GM12878 (cell line): ENCODE data around the gene OR51F1. TPM values are rescaled to one million over a fixed set of nuclear protein-coding genes. Genes with fewer than 3 reads are reported as not detected.

Experiments
- ATAC-seq: fragments of 200-7000 bp; cut with Tn5 transposase; 3 replicates; pipeline ENCODE4 v1.9.1; 2020; ENCODE audit warnings: mild to moderate bottlenecking, moderate library complexity
- BruUV-seq: library from RNA; stranded (reverse); fragments of 400-500 nt; replicated peaks from 2 replicates; lab custom pipeline; 2021; lab: Mats Ljungman, UMichigan
- CTCF ChIA-PET: fragments of 300-600 bp; sonication (Branson Sonifier 250); formaldehyde crosslinking; extraction: SDS; loops from one replicate; lab custom pipeline; 2021; ENCODE audit warnings: inconsistent platforms; lab: Yijun Ruan, JAX
- POLR2A ChIA-PET: fragments of 350-600 bp; formaldehyde crosslinking; extraction: SDS; loops from one replicate; lab custom pipeline; 2021; ENCODE audit warnings: inconsistent platforms; lab: Charles Lee
- RAD21 ChIA-PET: fragments of 300-600 bp; sonication (Branson Sonifier 250); formaldehyde crosslinking; loops from one replicate; lab custom pipeline; 2023; ENCODE audit warnings: antibody characterized with exemption; ENCODE audit not compliant: unreplicated experiment; lab: Charles Lee
- SMC1A ChIA-PET: fragments of 300-600 bp; sonication (Branson Sonifier 250); formaldehyde crosslinking; loops from one replicate; lab custom pipeline; 2023; ENCODE audit not compliant: unreplicated experiment, uncharacterized antibody; lab: Charles Lee
- DNase-seq: peaks from one replicate; pipeline ENCODE4 v3.0.0-alpha.2; 2011; ENCODE audit warnings: low read depth, low spot score
- FAIRE-seq: peaks from 3 replicates; lab custom pipeline; 2011; peaks lifted over from hg19 to GRCh38; lab: Jason Lieb, UNC
- H2AFZ ChIP-seq: 2 replicates; pipeline ENCODE4 v1.6.0; 2011; ENCODE audit warnings: low read depth, low read length, control low read depth; ENCODE audit not compliant: control insufficient read depth
- H3K27ac ChIP-seq: 2 replicates; pipeline ENCODE4 v1.5.1; 2011; ENCODE audit warnings: control low read depth; ENCODE audit not compliant: control insufficient read depth, insufficient read depth
- H3K27me3 ChIP-seq, 2 experiments: replicated peaks in 1 of 2; 2 replicates each; pipeline versions ENCODE4 v1.6.0 to v1.6.1; 2011; ENCODE audit warnings: low read length in 1 of 2; ENCODE audit not compliant: control insufficient read depth in 2 of 2, insufficient read depth in 2 of 2
- H3K36me3 ChIP-seq, 2 experiments: 2 replicates each; pipeline ENCODE4 v1.5.1; 2011; ENCODE audit warnings: low read length in 1 of 2; ENCODE audit not compliant: control insufficient read depth in 2 of 2, insufficient read depth in 2 of 2
- H3K4me1 ChIP-seq: 2 replicates; pipeline ENCODE4 v1.6.1; 2011; ENCODE audit warnings: mild to moderate bottlenecking, low read length, moderate library complexity, mixed read lengths; ENCODE audit not compliant: control insufficient read depth, insufficient read depth
- H3K4me2 ChIP-seq: 2 replicates; pipeline ENCODE4 v1.6.0; 2011; ENCODE audit warnings: control low read depth; ENCODE audit not compliant: control insufficient read depth, insufficient read depth
- H3K4me3 ChIP-seq: fragments of 200-600 bp; sonication (generic); 2 replicates; pipeline ENCODE4 v1.5.1; 2016
- H3K79me2 ChIP-seq: 2 replicates; pipeline ENCODE4 v1.6.0; 2011; ENCODE audit warnings: low read length; ENCODE audit not compliant: control insufficient read depth, insufficient read depth
- H3K9ac ChIP-seq: 2 replicates; pipeline ENCODE4 v1.8.0; 2011; ENCODE audit warnings: low read length, control low read depth, mixed read lengths; ENCODE audit not compliant: control insufficient read depth, insufficient read depth
- H3K9me3 ChIP-seq: replicated peaks from 3 replicates; pipeline ENCODE4 v1.5.1; 2011; ENCODE audit warnings: mild to moderate bottlenecking, low read length; ENCODE audit not compliant: control insufficient read depth, insufficient read depth
- H4K20me1 ChIP-seq: 2 replicates; pipeline ENCODE4 v1.6.0; 2011; ENCODE audit not compliant: control insufficient read depth, insufficient read depth
- CHD4 ChIP-seq: fragments of 200-600 bp; sonication (generic); IDR thresholded peaks from 2 replicates; pipeline ENCODE4 v1.6.1; 2016; ENCODE audit warnings: mild to moderate bottlenecking
- EGR1 ChIP-seq, 2 experiments: IDR thresholded peaks; 1 replicate in 1 of 2; 2 replicates in 1 of 2; pipeline ENCODE4 v1.6.1; 2011 to 2012; ENCODE audit warnings: low read depth in 2 of 2, low read length in 2 of 2, borderline replicate concordance in 1 of 2, mild to moderate bottlenecking in 1 of 2, moderate library complexity in 1 of 2
- NRF1 ChIP-seq: conservative IDR thresholded peaks from 2 replicates; pipeline ENCODE4 v1.6.1; 2011; ENCODE audit warnings: mild to moderate bottlenecking, low read depth, low read length, improper control_type of control experiment
- PAX5 ChIP-seq: IDR thresholded peaks from 2 replicates; pipeline ENCODE4 v1.6.1; 2011; ENCODE audit warnings: low read depth, low read length, borderline replicate concordance
- RAD51 ChIP-seq: fragments of 450-650 bp; IDR thresholded peaks from 2 replicates; pipeline ENCODE4 v1.6.1; 2016; ENCODE audit warnings: moderate library complexity, mild to moderate bottlenecking, inconsistent platforms
- ZSCAN29 ChIP-seq: fragments of 450-650 bp; IDR thresholded peaks from 2 replicates; pipeline ENCODE4 v1.6.1; 2017; ENCODE audit warnings: mild to moderate bottlenecking, moderate library complexity
- WGBS: methylation state at CpG from one replicate; pipeline ENCODE4 v1.1.6; 2016; ENCODE audit warnings: low lambda C conversion rate; ENCODE audit not compliant: insufficient replicate concordance, insufficient coverage; ENCODE audit errors: missing lambda C conversion rate; 5-methylcytosine and 5-hydroxymethylcytosine counted together
- in situ Hi-C: fragments of 300-500 bp; cut with MboI; formaldehyde crosslinking; loops from 9 replicates; pipeline ENCODE4 v1.14.3; 2018; ENCODE audit warnings: mixed read lengths
- intact Hi-C: fragments of 100-400 bp; cut with micrococcal nuclease; formaldehyde crosslinking; loops from one replicate; pipeline ENCODE4 v1.14.2; 2022; ENCODE audit not compliant: unreplicated experiment
- polyA plus RNA-seq, 11 experiments: library from polyadenylated mRNA; depleted of rRNA in 4 of 11; unstranded in 6 of 11; stranded (reverse) in 5 of 11; fragments of >200 nt; fragmentation: Nextera tagmentation in 4 of 11; fragmentation: Illumina TruSeq in 1 of 11; extraction: Ambion mirVana in 4 of 11; extraction: Trizol in 1 of 11; gene quantifications; 1 replicate in 1 of 11; 2 replicates in 10 of 11; pipeline versions ENCODE4 v1.2.1 to v1.2.3, GENCODE V29; 2011 to 2016; ENCODE audit warnings: inconsistent platforms in 2 of 11, missing spikeins in 2 of 11, low read depth in 1 of 11
- total RNA-seq, 4 experiments: library from RNA; depleted of rRNA in 3 of 4; stranded (reverse); fragments of >200 nt in 3 of 4; fragmentation: Illumina TruSeq in 1 of 4; extraction: Trizol in 1 of 4; gene quantifications; 2 replicates each; pipeline versions ENCODE4 v1.2.1 to v1.2.3, GENCODE V29; 2013 to 2021
- TF ChIP-seq, protein P1 (sequence below): fragments of 450-650 bp; IDR thresholded peaks from 2 replicates; pipeline ENCODE4 v1.6.1; 2017; ENCODE audit warnings: mild to moderate bottlenecking, moderate library complexity

Gene OR51F1
- total and polyA plus RNA-seq, 10 of the 15 experiments (the other 5 are each of a cell fraction or from before 2014, with no cell fraction given), result not detected

DNA sequence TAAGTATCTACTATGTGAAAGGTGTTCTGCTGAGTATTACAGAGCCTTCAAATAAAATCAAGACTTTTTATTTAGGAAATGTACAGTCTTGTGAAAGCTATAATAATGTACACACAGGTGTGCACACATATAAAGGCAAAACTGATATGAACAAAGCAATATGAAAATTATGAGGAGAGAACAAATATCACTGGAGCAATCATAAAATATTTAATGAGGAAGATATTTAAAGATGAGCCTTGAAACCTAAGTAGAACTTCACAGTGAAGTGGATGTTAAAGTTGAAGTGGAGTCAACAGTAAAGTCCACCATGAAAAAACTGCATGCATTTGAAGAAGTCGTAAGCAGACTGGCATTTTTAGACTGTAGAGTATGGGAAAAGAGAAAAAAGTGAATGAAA is 18.5 kb downstream of the OR51F1 start:
- FAIRE-seq, result no peak
- RAD21 ChIA-PET, result no interaction called here
- SMC1A ChIA-PET, result no interaction called here

More for the DNA sequence above, 18.5 kb downstream of the OR51F1 start:
- Histone ChIP-seq H3K4me2 (no peak overlapping the region), H3K79me2 (no peaks in the 10 kb centered on the region), H3K27me3 (no peaks in the 10 kb centered on the region), H2AFZ (no peak overlapping the region), H3K27ac (no peak overlapping the region), H3K9me3 (no peaks in the 10 kb centered on the region), H3K4me3 (no peak overlapping the region), H3K4me1 (no peaks in the 10 kb centered on the region), H3K9ac (no peak overlapping the region), H3K36me3 (no peaks in the 10 kb centered on the region), H4K20me1 (no peaks in the 10 kb centered on the region)
- intact Hi-C loops (loop anchor here (5.0 kb wide), 1 partner anchor 49 kb away; the partner anchor contains the start of gene MMP26), in situ Hi-C loops (no loop called here)
- DNase-seq (no peak), ATAC-seq (no peak)
- WGBS, result 26% methylated on average over 1 of the region's 1 CpG
- ChIA-PET POLR2A (no interaction called here), CTCF (no interaction called here)
- no TSS peak for BruUV-seq
- TF ChIP-seq RAD51 (no peak), ZSCAN29 (no peak), PAX5 (no peak), NRF1 (no peak), EGR1 (IDR thresholded peaks at IDR 0.05; ENCODE audit: borderline replicate concordance in 1 of 2, low read depth in 2 of 2, low read length in 2 of 2) (no peak), CHD4 (no peak)
- TF ChIP-seq, protein P1, sequence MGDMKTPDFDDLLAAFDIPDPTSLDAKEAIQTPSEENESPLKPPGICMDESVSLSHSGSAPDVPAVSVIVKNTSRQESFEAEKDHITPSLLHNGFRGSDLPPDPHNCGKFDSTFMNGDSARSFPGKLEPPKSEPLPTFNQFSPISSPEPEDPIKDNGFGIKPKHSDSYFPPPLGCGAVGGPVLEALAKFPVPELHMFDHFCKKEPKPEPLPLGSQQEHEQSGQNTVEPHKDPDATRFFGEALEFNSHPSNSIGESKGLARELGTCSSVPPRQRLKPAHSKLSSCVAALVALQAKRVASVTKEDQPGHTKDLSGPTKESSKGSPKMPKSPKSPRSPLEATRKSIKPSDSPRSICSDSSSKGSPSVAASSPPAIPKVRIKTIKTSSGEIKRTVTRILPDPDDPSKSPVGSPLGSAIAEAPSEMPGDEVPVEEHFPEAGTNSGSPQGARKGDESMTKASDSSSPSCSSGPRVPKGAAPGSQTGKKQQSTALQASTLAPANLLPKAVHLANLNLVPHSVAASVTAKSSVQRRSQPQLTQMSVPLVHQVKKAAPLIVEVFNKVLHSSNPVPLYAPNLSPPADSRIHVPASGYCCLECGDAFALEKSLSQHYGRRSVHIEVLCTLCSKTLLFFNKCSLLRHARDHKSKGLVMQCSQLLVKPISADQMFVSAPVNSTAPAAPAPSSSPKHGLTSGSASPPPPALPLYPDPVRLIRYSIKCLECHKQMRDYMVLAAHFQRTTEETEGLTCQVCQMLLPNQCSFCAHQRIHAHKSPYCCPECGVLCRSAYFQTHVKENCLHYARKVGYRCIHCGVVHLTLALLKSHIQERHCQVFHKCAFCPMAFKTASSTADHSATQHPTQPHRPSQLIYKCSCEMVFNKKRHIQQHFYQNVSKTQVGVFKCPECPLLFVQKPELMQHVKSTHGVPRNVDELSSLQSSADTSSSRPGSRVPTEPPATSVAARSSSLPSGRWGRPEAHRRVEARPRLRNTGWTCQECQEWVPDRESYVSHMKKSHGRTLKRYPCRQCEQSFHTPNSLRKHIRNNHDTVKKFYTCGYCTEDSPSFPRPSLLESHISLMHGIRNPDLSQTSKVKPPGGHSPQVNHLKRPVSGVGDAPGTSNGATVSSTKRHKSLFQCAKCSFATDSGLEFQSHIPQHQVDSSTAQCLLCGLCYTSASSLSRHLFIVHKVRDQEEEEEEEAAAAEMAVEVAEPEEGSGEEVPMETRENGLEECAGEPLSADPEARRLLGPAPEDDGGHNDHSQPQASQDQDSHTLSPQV, result no peak
